BJ (cell line): ENCODE data around the gene ZNF674. TPM values are rescaled to one million over a fixed set of nuclear protein-coding genes. Genes with fewer than 3 reads are reported as not detected.
"Not testable (repeated sequence)": the region's sequence is repeated elsewhere in the genome, so short reads cannot be mapped to it uniquely, and the experiment has no call there.

Source experiments
- CTCF ChIA-PET: fragments of 350-600 bp; formaldehyde crosslinking; extraction: SDS; loops from one replicate; lab custom pipeline; 2021; ENCODE audit warnings: antibody characterized with exemption, inconsistent platforms; lab: Yijun Ruan, JAX
- POLR2A ChIA-PET: fragments of 300-600 bp; sonication (Branson Sonifier 250); formaldehyde crosslinking; extraction: SDS; loops from one replicate; lab custom pipeline; 2021; ENCODE audit warnings: antibody characterized with exemption; lab: Charles Lee
- DNase-seq: peaks from one replicate; pipeline ENCODE4 v3.0.0-alpha.2; 2011; ENCODE audit warnings: low read depth
- H3K27me3 ChIP-seq: 2 replicates; pipeline ENCODE4 v1.6.0; 2011; ENCODE audit warnings: low read length; ENCODE audit not compliant: control insufficient read depth, insufficient read depth
- H3K36me3 ChIP-seq: 2 replicates; pipeline ENCODE4 v1.5.1; 2011; ENCODE audit warnings: low read length; ENCODE audit not compliant: control insufficient read depth, insufficient read depth
- H3K4me3 ChIP-seq: 2 replicates; pipeline ENCODE4 v1.5.1; 2011; ENCODE audit warnings: low read depth, mild to moderate bottlenecking, control low read depth, low read length
- CTCF ChIP-seq: IDR thresholded peaks from 2 replicates; pipeline ENCODE4 v1.5.1; 2011; ENCODE audit warnings: low read depth, mild to moderate bottlenecking, control low read depth, inconsistent platforms, low read length, moderate library complexity; ENCODE audit not compliant: insufficient read depth
- polyA plus RNA-seq: library from polyadenylated mRNA; depleted of rRNA; stranded (reverse); fragments of >200 nt; gene quantifications from 2 replicates; pipeline ENCODE4 v1.2.3, GENCODE V29; 2011

The ZNF674 gene
- polyA plus RNA-seq, 1 experiment: 7.0 TPM

DNA sequence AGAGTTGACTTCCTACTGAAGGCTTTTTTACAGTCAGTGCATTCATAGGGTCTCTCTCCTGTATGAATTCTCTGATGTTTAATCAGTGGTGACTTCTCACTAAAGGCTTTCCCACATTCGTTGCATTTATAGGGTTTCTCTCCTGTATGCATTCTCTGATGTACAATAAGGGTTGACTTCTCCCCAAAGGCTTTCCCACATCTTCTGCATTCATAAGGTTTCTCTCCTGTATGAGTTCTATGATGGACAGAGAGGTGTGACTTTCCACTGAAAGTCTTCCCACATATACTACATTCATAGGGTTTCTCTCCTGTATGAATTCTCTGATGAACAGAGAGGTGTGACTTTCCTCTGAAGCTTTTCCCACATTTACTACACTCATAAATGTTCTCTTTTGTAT is 45.2 kb downstream of the ZNF674 start:
- POLR2A ChIA-PET: no interaction called here
- no peaks in the 10 kb centered on the region for H3K27me3 ChIP-seq
- H3K36me3 ChIP-seq: no peaks in the 10 kb centered on the region
- CTCF ChIA-PET: no interaction called here
- H3K4me3 ChIP-seq: no peak overlapping the region
- no peak for TF ChIP-seq CTCF
- no peak for DNase-seq

DNA sequence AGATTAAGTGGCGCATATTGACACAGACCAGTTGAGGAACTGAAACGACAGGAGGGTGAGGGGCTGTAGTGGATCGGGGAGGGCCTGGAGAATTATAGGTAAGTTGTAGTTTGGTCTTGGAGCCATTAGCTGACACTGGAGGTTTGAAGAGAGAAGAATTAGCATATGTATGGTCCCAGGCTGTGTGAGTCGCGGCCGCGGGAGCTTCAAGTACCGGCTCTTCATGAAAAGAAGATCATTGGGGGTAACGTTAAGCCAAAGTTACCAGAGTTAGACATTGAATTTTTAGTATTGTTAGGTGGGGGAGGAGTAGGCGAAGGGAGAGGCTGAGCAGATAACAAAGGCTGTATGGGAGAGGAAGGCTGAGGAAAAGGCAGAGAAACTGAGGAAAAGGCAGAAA is 56.5 kb downstream of the ZNF674 start:
- DNase-seq: no peak
- Histone ChIP-seq H3K27me3 (no peaks in the 10 kb centered on the region), H3K4me3 (no peak overlapping the region), H3K36me3 (no peaks in the 10 kb centered on the region)
- no peak for TF ChIP-seq CTCF
- CTCF ChIA-PET: no interaction called here
- POLR2A ChIA-PET: no interaction called here

GRCh38 chrX:46485897-46486296 is 59.3 kb downstream of the ZNF674 start:
- POLR2A ChIA-PET: no interaction called here

GRCh38 chrX:46478634-46479033 is 66.6 kb downstream of the ZNF674 start:
- POLR2A ChIA-PET, DNase-seq, CTCF ChIA-PET, H3K27me3 ChIP-seq, H3K4me3 ChIP-seq, H3K36me3 ChIP-seq: not testable (repeated sequence)

More at GRCh38 chrX:46485897-46486296, 59.3 kb downstream of the ZNF674 start:
- no peak for TF ChIP-seq CTCF
- no peak overlapping the region for H3K4me3 ChIP-seq
- H3K36me3 ChIP-seq: no peaks in the 10 kb centered on the region
- DNase-seq: no peak
- CTCF ChIA-PET: no interaction called here
- no peaks in the 10 kb centered on the region for H3K27me3 ChIP-seq

- ChIA-PET CTCF (no interaction called here), POLR2A (no interaction called here)
- no peak for DNase-seq
- no peak overlapping the region for H3K4me3 ChIP-seq
- H3K36me3 ChIP-seq: no peaks in the 10 kb centered on the region
- no peaks in the 10 kb centered on the region for H3K27me3 ChIP-seq
- TF ChIP-seq CTCF: no peak
These were observed 67.8 kb downstream of the ZNF674 start for GRCh38 chrX:46477435-46477834.

GRCh38 chrX:46465203-46465602 is 80.0 kb downstream of the ZNF674 start:
- CTCF ChIA-PET: no interaction called here
- no peak for TF ChIP-seq CTCF

More at GRCh38 chrX:46465203-46465602, 80.0 kb downstream of the ZNF674 start:
- no peak for DNase-seq
- Histone ChIP-seq H3K4me3 (no peak overlapping the region), H3K36me3 (peaks cover 3% of the 10 kb centered on the region), H3K27me3 (no peaks in the 10 kb centered on the region)
- POLR2A ChIA-PET: no interaction called here
